RWPE2 (cell line): ENCODE results near the gene ST14.
"Not testable (repeated sequence)": the region's sequence is repeated elsewhere in the genome, so short reads cannot be mapped to it uniquely, and the experiment has no call there.

ENCODE experiments used
- ATAC-seq: fragments of 200-7000 bp; cut with Tn5 transposase; 3 replicates; pipeline ENCODE4 v1.9.1; 2021; ENCODE audit warnings: low read depth
- DNase-seq: peaks from one replicate; pipeline ENCODE4 v3.0.0-alpha.2; 2020; ENCODE audit warnings: low spot score
- H3K27ac ChIP-seq: fragments of 450-650 bp; 2 replicates; pipeline ENCODE4 v1.5.1; 2017; ENCODE audit warnings: mild to moderate bottlenecking; ENCODE audit not compliant: poor library complexity, severe bottlenecking
- H3K27me3 ChIP-seq: fragments of 250-450 bp; sonication (Bioruptor Pico); 2 replicates; pipeline ENCODE4 v1.5.1; 2021; ENCODE audit warnings: mild to moderate bottlenecking, moderate library complexity; ENCODE audit not compliant: insufficient read depth, poor library complexity, severe bottlenecking
- H3K36me3 ChIP-seq: fragments of 250-450 bp; sonication (Bioruptor Pico); 2 replicates; pipeline ENCODE4 v1.5.1; 2020; ENCODE audit warnings: low read depth, mild to moderate bottlenecking, moderate library complexity
- H3K4me1 ChIP-seq: fragments of 250-450 bp; sonication (Bioruptor Pico); 2 replicates; pipeline ENCODE4 v1.5.1; 2021; ENCODE audit warnings: mild to moderate bottlenecking, moderate library complexity; ENCODE audit not compliant: insufficient read depth, poor library complexity, severe bottlenecking
- H3K4me3 ChIP-seq: fragments of 250-450 bp; sonication (Bioruptor Pico); 2 replicates; pipeline ENCODE4 v1.5.1; 2021; ENCODE audit warnings: mild to moderate bottlenecking, moderate library complexity; ENCODE audit not compliant: severe bottlenecking
- H3K9me3 ChIP-seq: fragments of 250-450 bp; sonication (Bioruptor Pico); 2 replicates; pipeline ENCODE4 v1.5.1; 2021; ENCODE audit warnings: mild to moderate bottlenecking, moderate library complexity; ENCODE audit not compliant: severe bottlenecking
- TF ChIP-seq, protein P1 (sequence below): fragments of 450-650 bp; IDR thresholded peaks from one replicate; pipeline ENCODE4 v1.5.1; 2017; ENCODE audit warnings: mild to moderate bottlenecking, moderate library complexity; ENCODE audit not compliant: poor library complexity, severe bottlenecking

The ST14 gene

DNA sequence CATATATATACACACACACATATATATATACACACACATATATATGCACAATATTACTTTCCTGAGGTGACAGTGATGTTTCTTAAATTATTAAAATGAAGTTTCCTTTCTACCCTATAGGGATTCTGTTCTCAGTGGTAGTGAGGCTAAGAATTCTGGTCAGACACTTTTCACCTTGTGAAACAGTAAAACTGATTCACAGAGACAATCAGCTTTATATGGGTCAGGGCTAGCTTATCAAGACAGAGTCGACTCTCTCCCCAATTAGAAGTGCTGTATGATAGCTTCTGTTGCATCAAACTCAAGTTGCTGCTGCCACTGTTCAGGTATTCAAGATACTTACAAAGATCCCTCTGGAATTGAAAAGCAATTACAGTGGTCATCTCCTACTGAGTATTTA is 86.7 kb downstream of the ST14 start:
- Histone ChIP-seq H3K27me3 (no peaks in the 10 kb centered on the region), H3K27ac (no peak overlapping the region), H3K36me3 (no peaks in the 10 kb centered on the region), H3K4me1 (no peaks in the 10 kb centered on the region), H3K9me3 (no peaks in the 10 kb centered on the region), H3K4me3 (no peak overlapping the region)
- TF ChIP-seq, protein P1, sequence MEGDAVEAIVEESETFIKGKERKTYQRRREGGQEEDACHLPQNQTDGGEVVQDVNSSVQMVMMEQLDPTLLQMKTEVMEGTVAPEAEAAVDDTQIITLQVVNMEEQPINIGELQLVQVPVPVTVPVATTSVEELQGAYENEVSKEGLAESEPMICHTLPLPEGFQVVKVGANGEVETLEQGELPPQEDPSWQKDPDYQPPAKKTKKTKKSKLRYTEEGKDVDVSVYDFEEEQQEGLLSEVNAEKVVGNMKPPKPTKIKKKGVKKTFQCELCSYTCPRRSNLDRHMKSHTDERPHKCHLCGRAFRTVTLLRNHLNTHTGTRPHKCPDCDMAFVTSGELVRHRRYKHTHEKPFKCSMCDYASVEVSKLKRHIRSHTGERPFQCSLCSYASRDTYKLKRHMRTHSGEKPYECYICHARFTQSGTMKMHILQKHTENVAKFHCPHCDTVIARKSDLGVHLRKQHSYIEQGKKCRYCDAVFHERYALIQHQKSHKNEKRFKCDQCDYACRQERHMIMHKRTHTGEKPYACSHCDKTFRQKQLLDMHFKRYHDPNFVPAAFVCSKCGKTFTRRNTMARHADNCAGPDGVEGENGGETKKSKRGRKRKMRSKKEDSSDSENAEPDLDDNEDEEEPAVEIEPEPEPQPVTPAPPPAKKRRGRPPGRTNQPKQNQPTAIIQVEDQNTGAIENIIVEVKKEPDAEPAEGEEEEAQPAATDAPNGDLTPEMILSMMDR, result no peak
- ATAC-seq (no peak), DNase-seq (no peak)

DNA sequence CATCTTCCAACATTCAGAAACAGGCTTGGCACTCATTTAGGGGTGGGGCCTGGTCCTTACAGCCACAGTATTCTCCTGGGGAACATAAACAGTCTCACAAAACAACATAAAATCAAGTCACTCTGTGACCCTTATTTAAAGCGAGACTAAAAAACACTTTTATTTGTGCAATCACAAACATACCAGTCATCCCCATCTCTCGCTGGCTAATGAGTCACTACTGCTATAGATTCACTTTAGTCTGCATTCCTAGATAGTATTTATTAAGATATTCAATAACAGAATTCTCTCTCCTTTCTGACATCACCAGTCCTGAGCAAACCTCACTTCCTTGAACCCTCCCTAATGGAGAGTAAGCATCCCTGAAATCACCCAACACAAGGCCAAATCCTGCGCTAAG is 87.2 kb downstream of the ST14 start:
- ATAC-seq (no peak), DNase-seq (no peak)
- H3K27me3 ChIP-seq, result no peaks in the 10 kb centered on the region
- H3K9me3 ChIP-seq, result no peaks in the 10 kb centered on the region
- TF ChIP-seq, protein P1, result no peak
- no peaks in the 10 kb centered on the region for H3K36me3 ChIP-seq
- H3K27ac ChIP-seq, result no peak overlapping the region
- no peaks in the 10 kb centered on the region for H3K4me1 ChIP-seq
- no peak overlapping the region for H3K4me3 ChIP-seq

DNA sequence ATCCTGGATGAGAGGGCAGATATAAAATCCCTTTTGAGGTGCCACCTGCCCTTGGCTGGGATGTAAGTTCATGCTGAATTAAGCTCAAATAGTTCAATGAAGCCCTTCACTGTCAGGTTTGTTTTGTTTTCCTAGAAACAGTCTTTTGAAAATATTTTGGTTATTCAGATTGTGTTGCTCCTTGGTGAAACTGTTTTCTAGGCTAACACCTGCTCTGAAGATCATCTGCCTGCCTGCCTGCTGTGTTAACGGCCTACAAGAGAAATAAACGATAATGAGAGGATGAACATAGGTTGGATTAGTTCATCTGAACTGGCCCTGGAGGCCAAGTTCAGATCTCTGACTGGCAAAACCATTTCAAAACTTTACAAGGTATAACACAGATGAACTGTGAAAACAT is 87.7 kb downstream of the ST14 start:
- H3K4me3 ChIP-seq, result no peak overlapping the region
- DNase-seq (no peak), ATAC-seq (no peak)
- TF ChIP-seq, protein P1, result no peak
- H3K27ac ChIP-seq, result no peak overlapping the region
- no peaks in the 10 kb centered on the region for H3K9me3 ChIP-seq
- H3K36me3 ChIP-seq, result no peaks in the 10 kb centered on the region
- no peaks in the 10 kb centered on the region for H3K27me3 ChIP-seq
- no peaks in the 10 kb centered on the region for H3K4me1 ChIP-seq

DNA sequence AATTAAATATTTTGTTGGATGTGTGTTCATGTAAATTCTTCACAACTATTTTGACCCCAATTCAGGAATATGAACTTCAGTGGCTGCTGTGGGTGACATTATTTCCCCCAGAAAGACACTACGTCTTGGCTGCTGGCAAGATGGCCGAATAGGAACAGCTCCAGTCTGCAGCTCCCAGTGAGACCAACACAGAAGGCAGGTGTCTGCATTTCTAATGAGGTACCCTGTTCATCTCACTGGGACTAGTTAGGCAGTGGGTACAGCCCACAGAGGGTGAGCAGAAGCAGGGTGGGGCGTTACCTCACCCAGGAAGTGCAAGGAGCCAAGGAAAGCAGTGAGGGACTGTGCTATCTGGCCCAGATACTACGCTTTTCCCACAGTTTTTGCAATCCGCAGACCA is 89.8 kb downstream of the ST14 start:
- Histone ChIP-seq H3K36me3 (no peaks in the 10 kb centered on the region), H3K27ac (no peak overlapping the region), H3K4me3 (no peak overlapping the region), H3K4me1 (no peaks in the 10 kb centered on the region), H3K27me3 (no peaks in the 10 kb centered on the region), H3K9me3 (no peaks in the 10 kb centered on the region)
- TF ChIP-seq, protein P1, result no peak
- no peak for ATAC-seq
- no peak for DNase-seq

DNA sequence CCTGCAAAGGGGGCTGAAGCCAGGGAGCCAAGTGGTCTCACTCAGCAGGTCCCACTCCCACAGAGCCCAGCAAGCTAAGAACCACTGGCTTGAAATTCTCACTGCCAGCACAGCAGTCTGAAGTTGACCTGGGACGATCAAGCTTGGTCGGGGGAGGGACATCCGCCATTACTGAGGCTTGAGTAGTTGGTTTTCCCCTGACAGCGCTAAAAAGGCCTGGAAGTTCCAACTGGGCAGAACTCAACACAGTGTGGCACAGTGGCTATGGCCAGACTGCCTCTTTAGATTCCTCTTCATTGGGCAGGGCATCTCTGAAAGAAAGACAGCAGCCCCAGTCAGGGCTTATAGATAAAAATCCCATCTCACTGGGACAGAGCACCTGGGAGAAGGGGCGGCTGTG is 90.3 kb downstream of the ST14 start:
- not testable (repeated sequence) for H3K9me3 ChIP-seq, H3K27ac ChIP-seq, H3K27me3 ChIP-seq, H3K36me3 ChIP-seq, DNase-seq, H3K4me1 ChIP-seq, ATAC-seq, H3K4me3 ChIP-seq

DNA sequence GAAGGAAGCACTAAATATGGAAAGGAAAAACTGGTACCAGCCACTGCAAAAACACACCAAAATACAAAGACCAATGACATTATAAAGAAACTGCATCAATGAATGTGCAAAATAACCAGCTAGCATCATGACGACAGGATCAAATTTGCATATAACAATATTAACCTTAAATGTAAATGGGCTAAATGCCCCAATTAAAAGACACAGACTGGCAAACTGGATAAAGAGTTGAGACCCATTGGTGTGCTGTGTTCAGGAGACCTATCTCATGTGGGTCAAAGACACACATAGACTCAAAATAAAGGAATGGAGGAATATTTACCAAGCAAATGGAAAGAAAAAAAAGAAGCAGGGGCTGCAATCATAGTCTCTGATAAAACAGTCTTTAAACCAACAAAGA is 92.2 kb downstream of the ST14 start:
- H3K4me1 ChIP-seq, DNase-seq, H3K36me3 ChIP-seq, H3K4me3 ChIP-seq, H3K27ac ChIP-seq, H3K9me3 ChIP-seq, H3K27me3 ChIP-seq, ATAC-seq: not testable (repeated sequence)
